SU-DHL-6 (cell line): ENCODE results near the gene KCNJ12.

ENCODE experiments used
- EZH2phosphoT487 ChIP-seq: fragments of 200-600 bp; sonication (generic), shearing (Covaris generic); conservative IDR thresholded peaks from 2 replicates; pipeline ENCODE4 v1.6.1; 2018; ENCODE audit warnings: mild to moderate bottlenecking, antibody characterized with exemption, low read length, moderate library complexity, mixed read lengths
- TF ChIP-seq, protein P1 (sequence below): fragments of 200-600 bp; sonication (generic); IDR thresholded peaks from one replicate; pipeline ENCODE4 v1.5.1; 2017; ENCODE audit warnings: antibody characterized with exemption, mild to moderate bottlenecking, low read length, moderate library complexity; ENCODE audit not compliant: insufficient read depth, poor library complexity, severe bottlenecking

- TF ChIP-seq, protein P1, sequence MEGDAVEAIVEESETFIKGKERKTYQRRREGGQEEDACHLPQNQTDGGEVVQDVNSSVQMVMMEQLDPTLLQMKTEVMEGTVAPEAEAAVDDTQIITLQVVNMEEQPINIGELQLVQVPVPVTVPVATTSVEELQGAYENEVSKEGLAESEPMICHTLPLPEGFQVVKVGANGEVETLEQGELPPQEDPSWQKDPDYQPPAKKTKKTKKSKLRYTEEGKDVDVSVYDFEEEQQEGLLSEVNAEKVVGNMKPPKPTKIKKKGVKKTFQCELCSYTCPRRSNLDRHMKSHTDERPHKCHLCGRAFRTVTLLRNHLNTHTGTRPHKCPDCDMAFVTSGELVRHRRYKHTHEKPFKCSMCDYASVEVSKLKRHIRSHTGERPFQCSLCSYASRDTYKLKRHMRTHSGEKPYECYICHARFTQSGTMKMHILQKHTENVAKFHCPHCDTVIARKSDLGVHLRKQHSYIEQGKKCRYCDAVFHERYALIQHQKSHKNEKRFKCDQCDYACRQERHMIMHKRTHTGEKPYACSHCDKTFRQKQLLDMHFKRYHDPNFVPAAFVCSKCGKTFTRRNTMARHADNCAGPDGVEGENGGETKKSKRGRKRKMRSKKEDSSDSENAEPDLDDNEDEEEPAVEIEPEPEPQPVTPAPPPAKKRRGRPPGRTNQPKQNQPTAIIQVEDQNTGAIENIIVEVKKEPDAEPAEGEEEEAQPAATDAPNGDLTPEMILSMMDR, result no peak
- no peak for TF ChIP-seq EZH2phosphoT487
Measured at GRCh38 chr17:21353326-21354010, 22.7 kb upstream of the KCNJ12 start.
